Measurements from ENCODE around the gene TBC1D22A.

DNA sequence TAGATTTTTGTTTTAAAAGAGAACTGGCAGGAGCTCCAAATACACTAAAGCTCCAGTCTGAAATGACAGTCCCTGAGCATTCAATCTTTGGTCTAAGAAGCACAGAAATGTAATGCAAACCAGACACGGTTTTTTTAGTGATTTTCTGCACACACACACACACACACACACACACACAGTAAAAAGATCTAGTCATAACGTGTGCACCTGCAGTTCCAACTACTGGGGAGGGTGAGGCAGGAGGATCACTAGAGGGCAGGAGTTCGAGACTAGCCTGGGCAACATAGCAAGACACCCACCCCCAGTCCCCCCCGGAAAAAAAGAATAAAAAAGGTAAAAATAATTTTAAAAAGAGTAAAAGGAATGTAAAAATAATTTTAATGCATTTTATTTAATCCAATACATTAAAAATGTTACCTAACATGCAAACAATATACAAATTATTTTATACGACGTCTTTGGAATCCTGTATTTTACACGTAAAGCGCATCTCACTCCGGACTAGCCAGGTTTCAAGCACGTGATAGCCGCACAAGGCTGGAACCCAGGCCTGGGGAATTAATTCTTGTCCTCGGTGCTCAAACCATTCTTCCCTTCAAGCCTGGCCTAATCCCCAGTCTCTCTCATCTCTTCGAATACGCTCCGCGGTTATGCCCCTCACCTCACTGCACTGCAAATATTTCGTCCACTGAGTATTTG lies 762 bp upstream of the TBC1D22A start:
- TF ChIP-seq, protein P1, sequence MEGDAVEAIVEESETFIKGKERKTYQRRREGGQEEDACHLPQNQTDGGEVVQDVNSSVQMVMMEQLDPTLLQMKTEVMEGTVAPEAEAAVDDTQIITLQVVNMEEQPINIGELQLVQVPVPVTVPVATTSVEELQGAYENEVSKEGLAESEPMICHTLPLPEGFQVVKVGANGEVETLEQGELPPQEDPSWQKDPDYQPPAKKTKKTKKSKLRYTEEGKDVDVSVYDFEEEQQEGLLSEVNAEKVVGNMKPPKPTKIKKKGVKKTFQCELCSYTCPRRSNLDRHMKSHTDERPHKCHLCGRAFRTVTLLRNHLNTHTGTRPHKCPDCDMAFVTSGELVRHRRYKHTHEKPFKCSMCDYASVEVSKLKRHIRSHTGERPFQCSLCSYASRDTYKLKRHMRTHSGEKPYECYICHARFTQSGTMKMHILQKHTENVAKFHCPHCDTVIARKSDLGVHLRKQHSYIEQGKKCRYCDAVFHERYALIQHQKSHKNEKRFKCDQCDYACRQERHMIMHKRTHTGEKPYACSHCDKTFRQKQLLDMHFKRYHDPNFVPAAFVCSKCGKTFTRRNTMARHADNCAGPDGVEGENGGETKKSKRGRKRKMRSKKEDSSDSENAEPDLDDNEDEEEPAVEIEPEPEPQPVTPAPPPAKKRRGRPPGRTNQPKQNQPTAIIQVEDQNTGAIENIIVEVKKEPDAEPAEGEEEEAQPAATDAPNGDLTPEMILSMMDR (IDR thresholded peaks at IDR 0.05; ENCODE audit: low read length), result no peak
- no peak for TF ChIP-seq EZH2 (optimal IDR thresholded peaks at IDR 0.05; ENCODE audit: low read depth, low read length)
